AG04450 (cell line): ENCODE results near the gene LPAR4. TPM values are rescaled to one million over a fixed set of nuclear protein-coding genes. Genes with fewer than 3 reads are reported as not detected.
"Not testable (repeated sequence)": the region's sequence is repeated elsewhere in the genome, so short reads cannot be mapped to it uniquely, and the experiment has no call there.

Source experiments
- CTCF ChIA-PET: fragments of 300-600, 350-600 bp; formaldehyde crosslinking; extraction: SDS; loops from one replicate; lab custom pipeline; 2022; ENCODE audit warnings: antibody characterized with exemption, inconsistent platforms; lab: Charles Lee
- POLR2A ChIA-PET: fragments of 350-600 bp; formaldehyde crosslinking; extraction: SDS; loops from one replicate; lab custom pipeline; 2021; ENCODE audit warnings: antibody characterized with exemption, inconsistent platforms; lab: Yijun Ruan, JAX
- DNase-seq: peaks from one replicate; pipeline ENCODE4 v3.0.0-alpha.2; 2011; ENCODE audit warnings: low read depth, low spot score
- H3K27ac ChIP-seq: one replicate; pipeline ENCODE4 v1.5.1; 2012; ENCODE audit warnings: low read depth, low read length, control low read depth
- H3K27me3 ChIP-seq: one replicate; pipeline ENCODE4 v1.6.0; 2012; ENCODE audit warnings: low read length; ENCODE audit not compliant: control insufficient read depth, insufficient read depth
- H3K4me3 ChIP-seq: 2 replicates; pipeline ENCODE4 v1.5.1; 2011; ENCODE audit warnings: mild to moderate bottlenecking, low read depth, low read length, control low read depth
- H3K9me3 ChIP-seq: 2 replicates; pipeline ENCODE4 v1.5.1; 2012; ENCODE audit warnings: low read length; ENCODE audit not compliant: control insufficient read depth, insufficient read depth
- CTCF ChIP-seq: IDR thresholded peaks from 2 replicates; pipeline ENCODE4 v1.5.1; 2011; ENCODE audit warnings: low read depth, low read length, control low read depth, inconsistent platforms
- polyA plus RNA-seq: library from polyadenylated mRNA; depleted of rRNA; stranded (reverse); fragments of >200 nt; gene quantifications from 2 replicates; pipeline ENCODE4 v1.2.3, GENCODE V29; 2011; rRNA removed

LPAR4 gene
- polyA plus RNA-seq, 1 experiment = not detected

GRCh38 chrX:78796916-78797315 is 49.4 kb downstream of the LPAR4 start:
- Histone ChIP-seq H3K9me3 (no peaks in the 10 kb centered on the region), H3K27ac (no peak overlapping the region), H3K27me3 (no peaks in the 10 kb centered on the region), H3K4me3 (no peak overlapping the region)
- ChIA-PET POLR2A (no interaction called here), CTCF (no interaction called here)
- TF ChIP-seq CTCF = no peak
- no peak for DNase-seq

- TF ChIP-seq CTCF = no peak
- ChIA-PET POLR2A (no interaction called here), CTCF (no interaction called here)
- no peak for DNase-seq
- H3K27ac ChIP-seq = no peak overlapping the region
- H3K9me3 ChIP-seq = no peaks in the 10 kb centered on the region
- no peaks in the 10 kb centered on the region for H3K27me3 ChIP-seq
- no peak overlapping the region for H3K4me3 ChIP-seq
Measured at GRCh38 chrX:78800114-78800513, 52.6 kb downstream of the LPAR4 start.

GRCh38 chrX:78800694-78801093 is 53.2 kb downstream of the LPAR4 start:
- no peak for TF ChIP-seq CTCF
- Histone ChIP-seq H3K9me3 (no peaks in the 10 kb centered on the region), H3K27ac (no peak overlapping the region), H3K27me3 (no peaks in the 10 kb centered on the region), H3K4me3 (no peak overlapping the region)
- ChIA-PET CTCF (no interaction called here), POLR2A (no interaction called here)
- DNase-seq = no peak

GRCh38 chrX:78801522-78801921 is 54.0 kb downstream of the LPAR4 start:
- H3K27me3 ChIP-seq = no peaks in the 10 kb centered on the region
- H3K4me3 ChIP-seq = no peak overlapping the region
- DNase-seq = no peak
- CTCF ChIA-PET = no interaction called here
- no peak overlapping the region for H3K27ac ChIP-seq
- no peak for TF ChIP-seq CTCF
- POLR2A ChIA-PET = no interaction called here
- H3K9me3 ChIP-seq = no peaks in the 10 kb centered on the region

GRCh38 chrX:78802526-78802925 is 55.0 kb downstream of the LPAR4 start:
- H3K4me3 ChIP-seq, H3K27ac ChIP-seq, CTCF ChIA-PET, H3K9me3 ChIP-seq, DNase-seq, POLR2A ChIA-PET, H3K27me3 ChIP-seq: not testable (repeated sequence)

Other genes starting within 250 kb of the LPAR4 start
- 0.14 TPM in 1 of 2 replicates, not detected in the other for gene RTL3, start 88.4 kb upstream of the LPAR4 start, polyA plus RNA-seq
- gene P2RY10, start 197.7 kb downstream of the LPAR4 start, polyA plus RNA-seq = not detected in 2 replicates